HG03108 (cell line): ENCODE measurements around the gene SCAMP1.

ENCODE experiments used
- ATAC-seq: cut with Tn5 transposase; IDR thresholded peaks from one replicate; pipeline ENCODE4 v1.9.1; 2021; ENCODE audit warnings: moderate library complexity; ENCODE audit not compliant: unreplicated experiment

SCAMP1 gene

GRCh38 chr5:78490709-78491485, 130.5 kb downstream of the SCAMP1 start:
- no peak for ATAC-seq

- no peak for ATAC-seq
Observed at GRCh38 chr5:78492224-78492623, 131.8 kb downstream of the SCAMP1 start.

GRCh38 chr5:78492650-78493049, 132.2 kb downstream of the SCAMP1 start:
- no peak for ATAC-seq

GRCh38 chr5:78495800-78496199, 135.4 kb downstream of the SCAMP1 start:
- no peak for ATAC-seq

GRCh38 chr5:78496373-78496772, 136.0 kb downstream of the SCAMP1 start:
- ATAC-seq = no peak

GRCh38 chr5:78497573-78498533, 137.4 kb downstream of the SCAMP1 start:
- ATAC-seq = no peak

GRCh38 chr5:78499485-78499884, 139.1 kb downstream of the SCAMP1 start:
- ATAC-seq = no peak

- ATAC-seq = no peak
Observed at GRCh38 chr5:78500028-78500427, 139.6 kb downstream of the SCAMP1 start.

GRCh38 chr5:78500871-78501270, 140.5 kb downstream of the SCAMP1 start:
- ATAC-seq = no peak

GRCh38 chr5:78501411-78502352, 141.3 kb downstream of the SCAMP1 start:
- ATAC-seq = no peak

- ATAC-seq = no peak
Observed at GRCh38 chr5:78503958-78504653, 143.7 kb downstream of the SCAMP1 start.

- ATAC-seq = no peak
Observed at GRCh38 chr5:78504704-78505677, 144.6 kb downstream of the SCAMP1 start.

GRCh38 chr5:78505860-78506259, 145.4 kb downstream of the SCAMP1 start:
- no peak for ATAC-seq

GRCh38 chr5:78506261-78507024, 146.0 kb downstream of the SCAMP1 start:
- ATAC-seq = no peak

- ATAC-seq = no peak
Observed at GRCh38 chr5:78507531-78507930, 147.1 kb downstream of the SCAMP1 start.

- no peak for ATAC-seq
Observed at GRCh38 chr5:78508186-78508765, 147.9 kb downstream of the SCAMP1 start.

- ATAC-seq = no peak
Observed at GRCh38 chr5:78509145-78509865, 148.9 kb downstream of the SCAMP1 start.
